SU-DHL-6 (cell line): ENCODE results near the gene CD2.

ENCODE experiments used
- EZH2phosphoT487 ChIP-seq: fragments of 200-600 bp; sonication (generic), shearing (Covaris generic); conservative IDR thresholded peaks from 2 replicates; pipeline ENCODE4 v1.6.1; 2018; ENCODE audit warnings: mild to moderate bottlenecking, antibody characterized with exemption, low read length, moderate library complexity, mixed read lengths
- TF ChIP-seq, protein P1 (sequence below): fragments of 200-600 bp; sonication (generic); IDR thresholded peaks from one replicate; pipeline ENCODE4 v1.5.1; 2017; ENCODE audit warnings: antibody characterized with exemption, mild to moderate bottlenecking, low read length, moderate library complexity; ENCODE audit not compliant: insufficient read depth, poor library complexity, severe bottlenecking

DNA sequence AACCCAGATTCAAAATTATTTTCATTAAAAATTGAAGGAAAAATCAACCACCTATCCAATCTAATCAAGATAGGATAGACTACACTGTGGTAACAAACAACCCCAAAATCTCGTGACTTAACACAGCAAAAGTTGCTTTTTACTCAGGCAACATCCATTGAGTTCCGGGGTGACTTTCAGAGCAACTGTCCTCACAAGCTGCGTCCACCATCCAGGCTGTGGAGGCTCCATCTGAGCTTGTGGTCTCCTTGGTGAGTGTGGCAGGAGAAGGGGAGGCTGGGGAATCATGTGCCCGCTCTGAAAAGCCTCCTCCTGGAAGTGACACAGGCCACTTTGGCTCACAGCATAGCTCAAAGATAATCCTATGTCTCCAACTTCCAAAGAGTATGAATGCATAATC, 52.4 kb downstream of the CD2 start:
- TF ChIP-seq, protein P1, sequence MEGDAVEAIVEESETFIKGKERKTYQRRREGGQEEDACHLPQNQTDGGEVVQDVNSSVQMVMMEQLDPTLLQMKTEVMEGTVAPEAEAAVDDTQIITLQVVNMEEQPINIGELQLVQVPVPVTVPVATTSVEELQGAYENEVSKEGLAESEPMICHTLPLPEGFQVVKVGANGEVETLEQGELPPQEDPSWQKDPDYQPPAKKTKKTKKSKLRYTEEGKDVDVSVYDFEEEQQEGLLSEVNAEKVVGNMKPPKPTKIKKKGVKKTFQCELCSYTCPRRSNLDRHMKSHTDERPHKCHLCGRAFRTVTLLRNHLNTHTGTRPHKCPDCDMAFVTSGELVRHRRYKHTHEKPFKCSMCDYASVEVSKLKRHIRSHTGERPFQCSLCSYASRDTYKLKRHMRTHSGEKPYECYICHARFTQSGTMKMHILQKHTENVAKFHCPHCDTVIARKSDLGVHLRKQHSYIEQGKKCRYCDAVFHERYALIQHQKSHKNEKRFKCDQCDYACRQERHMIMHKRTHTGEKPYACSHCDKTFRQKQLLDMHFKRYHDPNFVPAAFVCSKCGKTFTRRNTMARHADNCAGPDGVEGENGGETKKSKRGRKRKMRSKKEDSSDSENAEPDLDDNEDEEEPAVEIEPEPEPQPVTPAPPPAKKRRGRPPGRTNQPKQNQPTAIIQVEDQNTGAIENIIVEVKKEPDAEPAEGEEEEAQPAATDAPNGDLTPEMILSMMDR: no peak
- no peak for TF ChIP-seq EZH2phosphoT487
